Measurements from ENCODE around the gene RBBP7.

DNA sequence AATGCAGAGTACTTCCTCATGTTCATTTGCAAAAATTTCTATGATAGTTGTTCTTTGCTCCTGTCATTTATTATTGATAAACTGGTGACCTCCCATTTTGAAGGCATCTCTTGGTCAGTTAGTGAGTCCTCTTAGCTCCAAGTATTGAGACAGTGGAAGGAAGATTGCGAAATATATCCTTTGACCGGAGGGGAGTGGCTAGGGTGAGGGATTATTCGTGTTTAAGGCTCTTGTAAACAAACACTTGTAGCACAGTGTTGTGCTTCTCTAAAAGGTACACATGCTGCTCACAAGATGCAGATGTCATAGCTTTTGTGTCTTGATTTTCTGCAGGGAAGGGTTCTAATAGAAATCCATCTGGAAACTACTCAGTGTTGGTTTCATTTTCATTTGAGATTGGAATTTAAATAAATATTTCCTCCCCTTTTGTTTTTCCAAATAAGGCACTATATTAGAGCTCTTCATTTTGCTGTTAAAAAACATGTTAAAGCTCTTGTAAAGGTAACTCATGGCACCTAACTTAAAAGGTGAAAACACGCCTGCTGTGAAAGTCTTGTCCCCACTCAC lies 62.1 kb downstream of the RBBP7 start:
- TF ChIP-seq, protein P1, sequence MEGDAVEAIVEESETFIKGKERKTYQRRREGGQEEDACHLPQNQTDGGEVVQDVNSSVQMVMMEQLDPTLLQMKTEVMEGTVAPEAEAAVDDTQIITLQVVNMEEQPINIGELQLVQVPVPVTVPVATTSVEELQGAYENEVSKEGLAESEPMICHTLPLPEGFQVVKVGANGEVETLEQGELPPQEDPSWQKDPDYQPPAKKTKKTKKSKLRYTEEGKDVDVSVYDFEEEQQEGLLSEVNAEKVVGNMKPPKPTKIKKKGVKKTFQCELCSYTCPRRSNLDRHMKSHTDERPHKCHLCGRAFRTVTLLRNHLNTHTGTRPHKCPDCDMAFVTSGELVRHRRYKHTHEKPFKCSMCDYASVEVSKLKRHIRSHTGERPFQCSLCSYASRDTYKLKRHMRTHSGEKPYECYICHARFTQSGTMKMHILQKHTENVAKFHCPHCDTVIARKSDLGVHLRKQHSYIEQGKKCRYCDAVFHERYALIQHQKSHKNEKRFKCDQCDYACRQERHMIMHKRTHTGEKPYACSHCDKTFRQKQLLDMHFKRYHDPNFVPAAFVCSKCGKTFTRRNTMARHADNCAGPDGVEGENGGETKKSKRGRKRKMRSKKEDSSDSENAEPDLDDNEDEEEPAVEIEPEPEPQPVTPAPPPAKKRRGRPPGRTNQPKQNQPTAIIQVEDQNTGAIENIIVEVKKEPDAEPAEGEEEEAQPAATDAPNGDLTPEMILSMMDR (IDR thresholded peaks at IDR 0.05) = no peak
- TF ChIP-seq ZFX (IDR thresholded peaks at IDR 0.05; ENCODE audit: borderline replicate concordance) = no peak
